ENCODE measurements around the gene LPAR5.

GRCh38 chr12:6635375-6635855 is 344 bp downstream of the LPAR5 start:
- TF ChIP-seq CTCF (IDR thresholded peaks at IDR 0.05) (no peak), TCF7L2 (IDR thresholded peaks at IDR 0.05; ENCODE audit: low read depth, low read length) (no peak), POLR2AphosphoS5 (IDR thresholded peaks at IDR 0.05; ENCODE audit: low read depth, low read length) (no peak)
- TF ChIP-seq, protein P1, sequence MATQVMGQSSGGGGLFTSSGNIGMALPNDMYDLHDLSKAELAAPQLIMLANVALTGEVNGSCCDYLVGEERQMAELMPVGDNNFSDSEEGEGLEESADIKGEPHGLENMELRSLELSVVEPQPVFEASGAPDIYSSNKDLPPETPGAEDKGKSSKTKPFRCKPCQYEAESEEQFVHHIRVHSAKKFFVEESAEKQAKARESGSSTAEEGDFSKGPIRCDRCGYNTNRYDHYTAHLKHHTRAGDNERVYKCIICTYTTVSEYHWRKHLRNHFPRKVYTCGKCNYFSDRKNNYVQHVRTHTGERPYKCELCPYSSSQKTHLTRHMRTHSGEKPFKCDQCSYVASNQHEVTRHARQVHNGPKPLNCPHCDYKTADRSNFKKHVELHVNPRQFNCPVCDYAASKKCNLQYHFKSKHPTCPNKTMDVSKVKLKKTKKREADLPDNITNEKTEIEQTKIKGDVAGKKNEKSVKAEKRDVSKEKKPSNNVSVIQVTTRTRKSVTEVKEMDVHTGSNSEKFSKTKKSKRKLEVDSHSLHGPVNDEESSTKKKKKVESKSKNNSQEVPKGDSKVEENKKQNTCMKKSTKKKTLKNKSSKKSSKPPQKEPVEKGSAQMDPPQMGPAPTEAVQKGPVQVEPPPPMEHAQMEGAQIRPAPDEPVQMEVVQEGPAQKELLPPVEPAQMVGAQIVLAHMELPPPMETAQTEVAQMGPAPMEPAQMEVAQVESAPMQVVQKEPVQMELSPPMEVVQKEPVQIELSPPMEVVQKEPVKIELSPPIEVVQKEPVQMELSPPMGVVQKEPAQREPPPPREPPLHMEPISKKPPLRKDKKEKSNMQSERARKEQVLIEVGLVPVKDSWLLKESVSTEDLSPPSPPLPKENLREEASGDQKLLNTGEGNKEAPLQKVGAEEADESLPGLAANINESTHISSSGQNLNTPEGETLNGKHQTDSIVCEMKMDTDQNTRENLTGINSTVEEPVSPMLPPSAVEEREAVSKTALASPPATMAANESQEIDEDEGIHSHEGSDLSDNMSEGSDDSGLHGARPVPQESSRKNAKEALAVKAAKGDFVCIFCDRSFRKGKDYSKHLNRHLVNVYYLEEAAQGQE (IDR thresholded peaks at IDR 0.05; ENCODE audit: insufficient read depth in 1 of 2, low read depth in 2 of 2, low read length in 1 of 2), result no peak
